ENCODE results near the gene KIFC1.
A peak's percentile ranks its signal among the peaks of the same experiment; 100 is the strongest.

KIFC1 gene

GRCh38 chr6:33418690-33419291 is 27.2 kb downstream of the KIFC1 start:
- peak overlapping the region; percentile 46; the same call in 1 of the 2 replicates for H2AFZ ChIP-seq (ENCODE audit: low read depth)
- no peak for TF ChIP-seq CTCF (conservative IDR thresholded peaks at IDR 0.05; ENCODE audit: low read depth, low read length)

GRCh38 chr6:33419580-33420490 is 28.2 kb downstream of the KIFC1 start, which contains the start of gene SYNGAP1:
TSS of gene SYNGAP1 (plus strand) at chr6:33420065. CDS start at chr6:33420265, 200 bp downstream.
- no peak within 1 kb of the TSS for H3K4me3 ChIP-seq (IDR thresholded peaks at IDR 0.05; ENCODE audit: insufficient read depth, low read depth, low read length)

More at GRCh38 chr6:33418690-33419291, 27.2 kb downstream of the KIFC1 start:
- Histone ChIP-seq H3K36me3 (ENCODE audit: insufficient read depth) (no peaks in the 10 kb centered on the region), H3K27ac (peak overlapping the region; percentile 56), H4K20me1 (ENCODE audit: insufficient read depth) (no peaks in the 10 kb centered on the region), H3K4me2 (peak overlapping the region; percentile 42), H3K79me2 (ENCODE audit: insufficient read depth, low read depth) (peaks cover 21% of the 10 kb centered on the region), H3K4me3 (IDR thresholded peaks at IDR 0.05; ENCODE audit: insufficient read depth, low read depth, low read length) (no peak overlapping the region), H3K9ac (peak overlapping the region; percentile 37; the same call in 1 of the 2 replicates), H3K27me3 (ENCODE audit: insufficient read depth, low read depth) (no peaks in the 10 kb centered on the region), H3K4me1 (ENCODE audit: low read depth, poor library complexity, severe bottlenecking) (peaks cover 28% of the 10 kb centered on the region)

GRCh38 chr6:33420491-33421343 is 29.1 kb downstream of the KIFC1 start:
- peaks cover 20% of the 10 kb centered on the region for H3K79me2 ChIP-seq (ENCODE audit: insufficient read depth, low read depth)
- no peak overlapping the region for H3K9ac ChIP-seq
- H3K36me3 ChIP-seq (ENCODE audit: insufficient read depth), result no peaks in the 10 kb centered on the region
- peaks cover 39% of the 10 kb centered on the region for H3K4me1 ChIP-seq (ENCODE audit: low read depth, poor library complexity, severe bottlenecking)
- H3K27ac ChIP-seq, result no peak overlapping the region
- no peak for TF ChIP-seq CTCF (conservative IDR thresholded peaks at IDR 0.05; ENCODE audit: low read depth, low read length)
- no peaks in the 10 kb centered on the region for H4K20me1 ChIP-seq (ENCODE audit: insufficient read depth)
- no peak overlapping the region for H2AFZ ChIP-seq (ENCODE audit: low read depth)
- no peaks in the 10 kb centered on the region for H3K27me3 ChIP-seq (ENCODE audit: insufficient read depth, low read depth)
- no peak overlapping the region for H3K4me3 ChIP-seq (IDR thresholded peaks at IDR 0.05; ENCODE audit: insufficient read depth, low read depth, low read length)
- H3K4me2 ChIP-seq, result no peak overlapping the region

More at GRCh38 chr6:33419580-33420490, 28.2 kb downstream of the KIFC1 start, which contains the start of gene SYNGAP1:
- Histone ChIP-seq H3K27ac (no peak within 1 kb of the TSS; the same call in 1 of the 2 replicates), H3K27me3 (ENCODE audit: insufficient read depth, low read depth) (no peaks in the 10 kb centered on the region), H3K4me1 (ENCODE audit: low read depth, poor library complexity, severe bottlenecking) (peaks cover 39% of the 10 kb centered on the region), H3K4me2 (peak within 1 kb of the TSS; percentile 42; the same call in 1 of the 2 replicates), H2AFZ (ENCODE audit: low read depth) (peak within 1 kb of the TSS; percentile 46; the same call in 1 of the 2 replicates), H3K36me3 (ENCODE audit: insufficient read depth) (no peaks in the 10 kb centered on the region), H3K9ac (no peak within 1 kb of the TSS), H3K79me2 (ENCODE audit: insufficient read depth, low read depth) (peaks cover 21% of the 10 kb centered on the region), H4K20me1 (ENCODE audit: insufficient read depth) (no peaks in the 10 kb centered on the region)
- TF ChIP-seq CTCF (conservative IDR thresholded peaks at IDR 0.05; ENCODE audit: low read depth, low read length), result no peak

GRCh38 chr6:33421344-33421643 is 29.7 kb downstream of the KIFC1 start:
- Histone ChIP-seq H3K27ac (no peak overlapping the region), H3K4me1 (ENCODE audit: low read depth, poor library complexity, severe bottlenecking) (peaks cover 33% of the 10 kb centered on the region), H3K4me3 (IDR thresholded peaks at IDR 0.05; ENCODE audit: insufficient read depth, low read depth, low read length) (no peak overlapping the region), H3K36me3 (ENCODE audit: insufficient read depth) (no peaks in the 10 kb centered on the region), H3K79me2 (ENCODE audit: insufficient read depth, low read depth) (peaks cover 14% of the 10 kb centered on the region), H3K4me2 (no peak overlapping the region), H4K20me1 (ENCODE audit: insufficient read depth) (no peaks in the 10 kb centered on the region), H2AFZ (ENCODE audit: low read depth) (no peak overlapping the region), H3K9ac (no peak overlapping the region), H3K27me3 (ENCODE audit: insufficient read depth, low read depth) (no peaks in the 10 kb centered on the region)
- no peak for TF ChIP-seq CTCF (conservative IDR thresholded peaks at IDR 0.05; ENCODE audit: low read depth, low read length)

Measured in KMS-11 (cell line).